Ascending aorta (tissue), 2 donors: ENCODE measurements around the gene RGR. TPM values are rescaled to one million over a fixed set of nuclear protein-coding genes. Genes with fewer than 3 reads are reported as not detected.

Experiments
- DNase-seq, 2 donors: peaks; one replicate each; pipeline ENCODE4 v3.0.0-alpha.2; 2019; ENCODE audit warnings: low spot score in 2 of 2
- H3K27ac ChIP-seq, 2 donors: fragments of 200-600 bp; sonication (generic); one replicate each; pipeline ENCODE4 v1.5.1; 2016 to 2017; ENCODE audit warnings: mild to moderate bottlenecking in 1 of 2
- H3K27me3 ChIP-seq: fragments of 200-600 bp; sonication (generic); one replicate; pipeline ENCODE4 v1.5.1; 2017
- H3K36me3 ChIP-seq, 2 donors: fragments of 200-600 bp; sonication (generic); one replicate each; pipeline ENCODE4 v1.5.1; 2016
- H3K4me1 ChIP-seq, 2 donors: fragments of 200-600 bp; sonication (generic); one replicate each; pipeline ENCODE4 v1.5.1; 2016 to 2017; ENCODE audit warnings: mild to moderate bottlenecking in 1 of 2
- H3K4me3 ChIP-seq, 2 donors: fragments of 200-600 bp; sonication (generic); one replicate each; pipeline ENCODE4 v1.5.1; 2016 to 2017; ENCODE audit warnings: mild to moderate bottlenecking in 1 of 2
- H3K9me3 ChIP-seq, 2 donors: fragments of 200-600 bp; sonication (generic); one replicate each; pipeline ENCODE4 v1.5.1; 2016
- CTCF ChIP-seq, 3 experiments: fragments of 200-600 bp in 2 of 3; fragments of 450-650 bp in 1 of 3; sonication (generic) in 2 of 3; IDR thresholded peaks; one replicate each; pipeline ENCODE4 v1.5.1; 2016 to 2019; ENCODE audit warnings: antibody characterized with exemption in 3 of 3, mild to moderate bottlenecking in 1 of 3, moderate library complexity in 1 of 3
- intact Hi-C: fragments of 100-400 bp; cut with DNase I; formaldehyde crosslinking; loops from one replicate; pipeline ENCODE4 v1.15.1; 2023
- total RNA-seq: library from RNA; depleted of rRNA; stranded (reverse); fragments of >200 nt; gene quantifications from one replicate; pipeline ENCODE4 v1.1.0, GENCODE V29; 2016

The RGR gene
- total RNA-seq, 1 donor from 2014 or later, result not detected

- H3K27me3 ChIP-seq, result no peaks in the 10 kb centered on the region
- H3K27ac ChIP-seq, result no peak overlapping the region
- no peak for TF ChIP-seq CTCF (IDR thresholded peaks at IDR 0.05)
- H3K4me1 ChIP-seq, result no peaks in the 10 kb centered on the region
- no peaks in the 10 kb centered on the region for H3K9me3 ChIP-seq
- intact Hi-C loops, result no loop called here
- H3K4me3 ChIP-seq, result no peak overlapping the region
- DNase-seq, result no peak
- H3K36me3 ChIP-seq, result no peaks in the 10 kb centered on the region
Observed at GRCh38 chr10:84200537-84201243, 44.2 kb upstream of the RGR start.

GRCh38 chr10:84201244-84201606 is 43.6 kb upstream of the RGR start:
- H3K36me3 ChIP-seq, result no peaks in the 10 kb centered on the region
- no peaks in the 10 kb centered on the region for H3K9me3 ChIP-seq
- H3K27me3 ChIP-seq, result no peaks in the 10 kb centered on the region
- TF ChIP-seq CTCF (IDR thresholded peaks at IDR 0.05), result no peak
- intact Hi-C loops, result no loop called here
- DNase-seq, result no peak
- H3K4me3 ChIP-seq, result no peak overlapping the region
- H3K27ac ChIP-seq, result no peak overlapping the region
- H3K4me1 ChIP-seq, result no peaks in the 10 kb centered on the region

- DNase-seq, result no peak
- no peak for TF ChIP-seq CTCF (IDR thresholded peaks at IDR 0.05)
Observed at GRCh38 chr10:84201682-84202081, 43.2 kb upstream of the RGR start.

GRCh38 chr10:84202349-84202748 is 42.5 kb upstream of the RGR start:
- no peak for TF ChIP-seq CTCF (IDR thresholded peaks at IDR 0.05)
- DNase-seq, result no peak
- no peak overlapping the region for H3K27ac ChIP-seq

More at GRCh38 chr10:84201682-84202081, 43.2 kb upstream of the RGR start:
- Histone ChIP-seq H3K27ac (no peak overlapping the region), H3K36me3 (no peaks in the 10 kb centered on the region), H3K9me3 (no peaks in the 10 kb centered on the region), H3K4me1 (no peaks in the 10 kb centered on the region), H3K27me3 (no peaks in the 10 kb centered on the region), H3K4me3 (no peak overlapping the region)
- intact Hi-C loops, result no loop called here

GRCh38 chr10:84204122-84204521 is 40.7 kb upstream of the RGR start:
- Histone ChIP-seq H3K4me3 (no peak overlapping the region), H3K27ac (no peak overlapping the region), H3K27me3 (no peaks in the 10 kb centered on the region), H3K36me3 (no peaks in the 10 kb centered on the region), H3K4me1 (no peaks in the 10 kb centered on the region), H3K9me3 (no peaks in the 10 kb centered on the region)
- no peak for TF ChIP-seq CTCF (IDR thresholded peaks at IDR 0.05)
- no peak for DNase-seq
- intact Hi-C loops, result no loop called here

More at GRCh38 chr10:84202349-84202748, 42.5 kb upstream of the RGR start:
- Histone ChIP-seq H3K9me3 (no peaks in the 10 kb centered on the region), H3K36me3 (no peaks in the 10 kb centered on the region), H3K27me3 (no peaks in the 10 kb centered on the region), H3K4me1 (no peaks in the 10 kb centered on the region), H3K4me3 (no peak overlapping the region)
- intact Hi-C loops, result no loop called here

GRCh38 chr10:84204610-84205009 is 40.2 kb upstream of the RGR start:
- intact Hi-C loops, result no loop called here

More at GRCh38 chr10:84204610-84205009, 40.2 kb upstream of the RGR start:
- Histone ChIP-seq H3K27ac (no peak overlapping the region), H3K36me3 (no peaks in the 10 kb centered on the region), H3K4me1 (no peaks in the 10 kb centered on the region), H3K4me3 (no peak overlapping the region), H3K9me3 (no peaks in the 10 kb centered on the region), H3K27me3 (no peaks in the 10 kb centered on the region)
- no peak for TF ChIP-seq CTCF (IDR thresholded peaks at IDR 0.05)
- no peak for DNase-seq
